OCI-LY1 (cell line): Measurements from ENCODE around the gene SDK2.

Experiments used
- CTCF ChIP-seq: fragments of 200-600 bp; sonication (generic), shearing (Covaris generic); IDR thresholded peaks from 2 replicates; pipeline ENCODE4 v1.5.1; 2017; ENCODE audit warnings: mild to moderate bottlenecking, antibody characterized with exemption, low read length, moderate library complexity, mixed read lengths
- EZH2 ChIP-seq: fragments of 200-600 bp; sonication (generic), shearing (Covaris generic); IDR thresholded peaks from 2 replicates; pipeline ENCODE4 v1.8.0; 2017; ENCODE audit warnings: borderline replicate concordance, mixed run types, mild to moderate bottlenecking, antibody characterized with exemption, low read length, moderate library complexity, mixed read lengths

GRCh38 chr17:73363442-73364154 is 280.6 kb downstream of the SDK2 start:
- no peak for TF ChIP-seq EZH2
- no peak for TF ChIP-seq CTCF
